Heart left ventricle (tissue), 16 donors: ENCODE data around the gene PRR19. TPM values are rescaled to one million over a fixed set of nuclear protein-coding genes. Genes with fewer than 3 reads are reported as not detected.

ENCODE experiments used
- ATAC-seq, 4 donors: fragments of 200-7000 bp; cut with Tn5 transposase; one replicate each; pipeline ENCODE4 v1.9.1; 2020 to 2022; ENCODE audit warnings: moderate library complexity in 4 of 4, mild to moderate bottlenecking in 3 of 4, moderate number of reproducible peaks in 1 of 4
- DNase-seq, 5 donors: peaks; one replicate each; pipeline ENCODE4 v3.0.0-alpha.2; 2020
- H3K27ac ChIP-seq, 12 donors: fragments of 200-600 bp; sonication (generic) in 4 of 12; one replicate each; pipeline versions ENCODE4 v1.5.0 to v1.8.0; 2016 to 2022; ENCODE audit warnings: mild to moderate bottlenecking in 2 of 12
- H3K27me3 ChIP-seq, 9 donors: fragments of 200-600 bp; sonication (generic) in 2 of 9; one replicate each; pipeline versions ENCODE4 v1.5.1 to v1.8.0; 2016 to 2022; ENCODE audit warnings: mild to moderate bottlenecking in 3 of 9
- H3K36me3 ChIP-seq, 9 donors: fragments of 200-600 bp; sonication (generic) in 2 of 9; one replicate each; pipeline versions ENCODE4 v1.5.0 to v1.8.0; 2018 to 2022; ENCODE audit warnings: mild to moderate bottlenecking in 2 of 9
- H3K4me1 ChIP-seq, 12 donors: fragments of 200-600 bp; sonication (generic) in 4 of 12; one replicate each; pipeline versions ENCODE4 v1.5.0 to v1.8.0; 2016 to 2022; ENCODE audit warnings: mild to moderate bottlenecking in 3 of 12
- H3K4me3 ChIP-seq, 12 donors: fragments of 200-600 bp; sonication (generic) in 4 of 12; one replicate each; pipeline versions ENCODE4 v1.5.0 to v1.8.0; 2017 to 2022; ENCODE audit warnings: mild to moderate bottlenecking in 9 of 12, moderate library complexity in 4 of 12
- H3K9me3 ChIP-seq, 12 donors: fragments of 200-600 bp; sonication (generic) in 4 of 12; one replicate each; pipeline versions ENCODE4 v1.5.0 to v1.8.0; 2016 to 2022; ENCODE audit warnings: mild to moderate bottlenecking in 1 of 12
- POLR2A ChIP-seq, 2 donors: fragments of 450-650 bp; IDR thresholded peaks; one replicate each; pipeline ENCODE4 v1.6.1; 2017; ENCODE audit warnings: antibody characterized with exemption in 2 of 2, mild to moderate bottlenecking in 2 of 2, moderate library complexity in 2 of 2
- WGBS, 4 donors: extraction: QIAGEN DNeasy Blood & Tissue Kit in 2 of 4; methylation state at CpG; one replicate each; pipeline versions ENCODE4 v1.1.5 to v1.1.7; 2013 to 2018; 5-methylcytosine and 5-hydroxymethylcytosine counted together
- intact Hi-C, 10 donors: fragments of 100-400 bp; cut with DNase I; formaldehyde crosslinking; loops; one replicate each; pipeline versions ENCODE4 v1.11.1 to v1.14.2; 2022
- polyA plus RNA-seq, 2 donors: library from polyadenylated mRNA; stranded (reverse); fragments of 200-250 nt; gene quantifications; one replicate each; pipeline ENCODE4 v1.2.3, GENCODE V29; 2013
- total RNA-seq, 9 donors: library from RNA; depleted of rRNA in 2 of 9; stranded (reverse); fragments of >200 nt in 2 of 9; fragmentation: NEBNext Ultra II Directional in 3 of 9; extraction: Animal tissue kit (Norgen Biotek cat#: 25700) in 3 of 9; gene quantifications; one replicate each; pipeline versions ENCODE4 v1.1.0 to v1.2.4, GENCODE V29; 2016 to 2023
- TF ChIP-seq, protein P1 (sequence below), 12 donors: fragments of 200-600 bp; sonication (generic) in 4 of 12; IDR thresholded peaks; one replicate each; pipeline versions ENCODE4 v1.5.0 to v1.8.0; 2018 to 2022; ENCODE audit warnings: antibody characterized with exemption in 12 of 12, mild to moderate bottlenecking in 5 of 12
- donor health status: ischemic (EF 13 %, LVEDD 7.1; RV severe dilation, severe dysfunction).
- donor health status: healthy with polysubstance abuse.
- donor health status: DM: no; HTN: yes; CAD: no.
- donor health status: DM: no; HTN: no; CAD: no.
- donor health status: ischemic (EF 25% LVEDD 6.9; RV normal size, moderate dysfunction).
- donor health status: ischemic (EF 25% LVEDD 5.7; RV mildly dilated, moderate dysfunction).
- donor health status: healthy.
- donor health status: DM: yes; HTN: yes; CAD: no.
- donor health status: ischemic (EF 35%, LVEDD 5.7; RV mildly dilated, moderate dysfunction).
- donor health status: nonischemic (EF 11% LVEDD 7.7; RV severe dilation, severe dysfunction).
- donor health status: DM: yes; HTN: yes; CAD: no.
- donor health status: PGD.
- donor health status: ischemic (EF 29% LVEDD 5.4; RV normal size, mild dysfunction).
- donor health status: nonischemic (EF 23%, LVEDD 6.1; RV moderate dilation, normal function).

Gene PRR19
- total and polyA plus RNA-seq, 11 donors: 0.16 to 0.53 (median 0.28) TPM; not detected in 7

- 73 to 78% (median 76%) methylated on average over 11 of the region's 11 CpGs for WGBS, 4 donors
- TF ChIP-seq, protein P1, sequence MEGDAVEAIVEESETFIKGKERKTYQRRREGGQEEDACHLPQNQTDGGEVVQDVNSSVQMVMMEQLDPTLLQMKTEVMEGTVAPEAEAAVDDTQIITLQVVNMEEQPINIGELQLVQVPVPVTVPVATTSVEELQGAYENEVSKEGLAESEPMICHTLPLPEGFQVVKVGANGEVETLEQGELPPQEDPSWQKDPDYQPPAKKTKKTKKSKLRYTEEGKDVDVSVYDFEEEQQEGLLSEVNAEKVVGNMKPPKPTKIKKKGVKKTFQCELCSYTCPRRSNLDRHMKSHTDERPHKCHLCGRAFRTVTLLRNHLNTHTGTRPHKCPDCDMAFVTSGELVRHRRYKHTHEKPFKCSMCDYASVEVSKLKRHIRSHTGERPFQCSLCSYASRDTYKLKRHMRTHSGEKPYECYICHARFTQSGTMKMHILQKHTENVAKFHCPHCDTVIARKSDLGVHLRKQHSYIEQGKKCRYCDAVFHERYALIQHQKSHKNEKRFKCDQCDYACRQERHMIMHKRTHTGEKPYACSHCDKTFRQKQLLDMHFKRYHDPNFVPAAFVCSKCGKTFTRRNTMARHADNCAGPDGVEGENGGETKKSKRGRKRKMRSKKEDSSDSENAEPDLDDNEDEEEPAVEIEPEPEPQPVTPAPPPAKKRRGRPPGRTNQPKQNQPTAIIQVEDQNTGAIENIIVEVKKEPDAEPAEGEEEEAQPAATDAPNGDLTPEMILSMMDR (IDR thresholded peaks at IDR 0.05): no peak
- TF ChIP-seq POLR2A (IDR thresholded peaks at IDR 0.05): no peak
These were observed 1.2 kb downstream of the PRR19 start for GRCh38 chr19:42303101-42303464.

DNA sequence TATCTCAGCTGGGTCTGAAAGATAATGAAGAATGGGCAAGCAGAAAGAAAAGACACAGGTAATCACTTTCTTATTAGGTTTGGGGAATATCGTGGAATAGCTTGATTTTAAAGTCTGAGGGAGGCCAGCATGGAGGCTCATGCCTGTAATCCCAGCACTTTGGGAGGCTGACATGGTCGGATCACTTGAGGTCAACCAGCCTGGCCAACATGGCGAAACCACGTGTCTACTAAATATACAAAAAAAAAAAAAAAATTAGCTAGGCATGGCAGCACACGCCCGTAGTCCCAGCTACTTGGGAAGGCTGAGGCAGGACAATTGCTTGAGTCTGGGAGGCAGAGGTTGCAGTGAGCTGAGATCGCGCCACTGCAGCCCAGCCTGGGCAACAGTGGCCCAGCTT, 1.9 kb downstream of the PRR19 start:
- Histone ChIP-seq H3K27me3 (no peaks in the 10 kb centered on the region), H3K9me3 (no peaks in the 10 kb centered on the region), H3K4me1 (peaks cover 0 to 21% (median 10%) of the 10 kb centered on the region in 12 donors), H3K36me3 (no peaks in the 10 kb centered on the region), H3K4me3 (no peak overlapping the region), H3K27ac (no peak overlapping the region)
- no peak for ATAC-seq
- WGBS, 4 donors: 87 to 95% (median 93%) methylated on average over 8 of the region's 8 CpGs
- intact Hi-C loops: no loop called here
- TF ChIP-seq, protein P1 (IDR thresholded peaks at IDR 0.05): no peak
- no peak for TF ChIP-seq POLR2A (IDR thresholded peaks at IDR 0.05)
- no peak for DNase-seq

More at GRCh38 chr19:42303101-42303464, 1.2 kb downstream of the PRR19 start:
- no peaks in the 10 kb centered on the region for H3K36me3 ChIP-seq
- ATAC-seq: no peak
- DNase-seq: no peak
- no peaks in the 10 kb centered on the region for H3K9me3 ChIP-seq
- H3K27me3 ChIP-seq: no peaks in the 10 kb centered on the region
- intact Hi-C loops: no loop called here
- peak overlapping the region in 3 of 12 donors; percentile 5 to 57 (median 54) for H3K4me3 ChIP-seq
- H3K4me1 ChIP-seq: peaks cover 0 to 21% (median 10%) of the 10 kb centered on the region in 12 donors
- no peak overlapping the region for H3K27ac ChIP-seq

- no peak overlapping the region for H3K4me3 ChIP-seq
- H3K36me3 ChIP-seq: no peaks in the 10 kb centered on the region
- 86 to 90% (median 89%) methylated on average over 22 of the region's 22 CpGs for whole genome bisulfite sequencing, 4 donors
- no peak for ATAC-seq
- no peak for DNase-seq
- peaks cover 0 to 10% (median 0%) of the 10 kb centered on the region in 9 donors for H3K27me3 ChIP-seq
- peaks cover 0 to 18% (median 8%) of the 10 kb centered on the region in 12 donors for H3K4me1 ChIP-seq
- no peaks in the 10 kb centered on the region for H3K9me3 ChIP-seq
- intact Hi-C loops: no loop called here
- no peak for TF ChIP-seq POLR2A (IDR thresholded peaks at IDR 0.05)
- TF ChIP-seq, protein P1 (IDR thresholded peaks at IDR 0.05): no peak
- no peak overlapping the region for H3K27ac ChIP-seq
These were observed 4.7 kb downstream of the PRR19 start for GRCh38 chr19:42306646-42307045.

- Histone ChIP-seq H3K9me3 (no peaks in the 10 kb centered on the region), H3K36me3 (no peaks in the 10 kb centered on the region), H3K4me1 (peaks cover 0 to 18% (median 5%) of the 10 kb centered on the region in 12 donors), H3K27ac (no peak overlapping the region), H3K27me3 (peaks cover 0 to 33% (median 18%) of the 10 kb centered on the region in 9 donors), H3K4me3 (no peak overlapping the region)
- ATAC-seq: no peak
- no peak for DNase-seq
- intact Hi-C loops: loop anchor here in 3 of 10 donors (5.0 to 10.0 kb wide), 2 partner anchors 175 to 182 kb away; partner anchors contain the start of gene POU2F2 (in 2 of the 3)
- no peak for TF ChIP-seq POLR2A (IDR thresholded peaks at IDR 0.05)
- TF ChIP-seq, protein P1 (IDR thresholded peaks at IDR 0.05): no peak
- 91 to 100% (median 92%) methylated on average over 2 to 14 of the region's 14 CpGs for WGBS, 4 donors
These were observed 7.8 kb downstream of the PRR19 start for GRCh38 chr19:42309686-42310085.
